NCI-H1436 (cell line): ENCODE measurements around the gene FGGY.
"Not testable (repeated sequence)": the region's sequence is repeated elsewhere in the genome, so short reads cannot be mapped to it uniquely, and the experiment has no call there.

Experiments
- DNase-seq: peaks from one replicate; lab custom pipeline; 2025; lab: John Stamatoyannopoulos, UW

Gene FGGY, protein sequence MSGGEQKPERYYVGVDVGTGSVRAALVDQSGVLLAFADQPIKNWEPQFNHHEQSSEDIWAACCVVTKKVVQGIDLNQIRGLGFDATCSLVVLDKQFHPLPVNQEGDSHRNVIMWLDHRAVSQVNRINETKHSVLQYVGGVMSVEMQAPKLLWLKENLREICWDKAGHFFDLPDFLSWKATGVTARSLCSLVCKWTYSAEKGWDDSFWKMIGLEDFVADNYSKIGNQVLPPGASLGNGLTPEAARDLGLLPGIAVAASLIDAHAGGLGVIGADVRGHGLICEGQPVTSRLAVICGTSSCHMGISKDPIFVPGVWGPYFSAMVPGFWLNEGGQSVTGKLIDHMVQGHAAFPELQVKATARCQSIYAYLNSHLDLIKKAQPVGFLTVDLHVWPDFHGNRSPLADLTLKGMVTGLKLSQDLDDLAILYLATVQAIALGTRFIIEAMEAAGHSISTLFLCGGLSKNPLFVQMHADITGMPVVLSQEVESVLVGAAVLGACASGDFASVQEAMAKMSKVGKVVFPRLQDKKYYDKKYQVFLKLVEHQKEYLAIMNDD

DNA sequence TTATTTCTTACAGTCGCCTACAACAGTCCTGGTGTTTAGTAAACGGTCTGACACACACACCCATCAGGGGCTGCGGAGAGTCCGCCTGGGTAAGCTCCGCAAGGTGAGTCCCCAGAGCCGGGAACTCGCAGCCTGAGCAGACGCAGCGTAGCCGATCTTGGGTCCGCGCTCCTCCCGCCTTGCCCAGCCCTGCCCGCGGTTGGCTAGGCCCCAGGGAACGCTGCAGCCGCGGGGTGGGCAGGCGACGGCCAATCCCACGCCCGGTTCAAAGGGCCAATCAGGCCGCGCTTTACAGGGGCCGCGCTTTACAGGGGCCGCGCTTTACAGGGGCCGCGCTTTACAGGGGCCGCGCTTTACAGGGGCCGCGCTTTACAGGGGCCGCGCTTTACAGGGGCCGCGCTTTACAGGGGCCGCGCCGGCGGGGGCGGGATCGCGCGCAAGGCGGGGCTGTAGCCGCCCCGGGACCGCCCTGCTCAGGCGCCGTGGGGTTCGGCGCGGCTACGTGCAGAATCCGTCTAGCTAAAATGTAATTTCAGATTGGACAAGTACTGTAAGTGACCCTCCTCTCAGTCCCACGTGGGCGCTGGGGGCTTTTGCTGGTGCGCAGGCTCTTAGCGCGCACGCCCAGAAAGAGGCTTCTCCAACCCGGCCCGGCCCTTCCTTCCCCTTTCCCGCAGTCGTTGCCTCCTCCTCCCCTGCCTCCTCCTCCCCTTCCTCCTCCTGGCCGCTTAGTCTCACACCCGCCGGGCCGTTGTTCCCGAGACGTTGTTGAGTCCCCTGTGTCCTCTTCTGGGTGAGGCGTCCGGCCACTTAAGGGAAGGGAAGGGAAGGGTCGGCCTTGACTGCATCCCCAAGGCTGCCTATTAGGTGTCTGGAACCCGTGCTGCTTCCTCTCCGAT, at the start of gene FGGY:
TSS of gene FGGY (plus strand) at position 737 of the 899 bp plus-strand sequence. CDS start 24,456 bp downstream, outside the sequence.
- DNase-seq: peak; percentile 92

DNA sequence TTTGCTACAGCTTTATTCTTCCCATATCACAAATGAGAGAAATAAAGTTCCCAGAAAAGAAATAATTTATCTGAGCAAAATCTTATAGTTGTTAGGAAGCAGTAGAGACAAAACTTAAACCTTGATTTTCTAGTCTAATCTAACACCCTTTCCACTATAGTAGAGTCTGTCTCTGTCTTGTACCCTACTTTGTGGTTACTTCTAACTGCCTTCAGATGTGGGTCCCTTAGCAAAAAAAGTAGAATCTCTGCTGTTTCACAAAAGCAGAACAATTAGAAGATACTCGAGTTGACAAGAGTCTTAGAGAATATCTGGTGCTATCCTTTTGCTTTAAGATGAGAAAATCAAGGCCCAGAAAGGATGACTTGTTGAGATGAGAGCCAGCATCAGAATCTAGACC, 48.1 kb upstream of the FGGY start:
- DNase-seq: no peak

DNA sequence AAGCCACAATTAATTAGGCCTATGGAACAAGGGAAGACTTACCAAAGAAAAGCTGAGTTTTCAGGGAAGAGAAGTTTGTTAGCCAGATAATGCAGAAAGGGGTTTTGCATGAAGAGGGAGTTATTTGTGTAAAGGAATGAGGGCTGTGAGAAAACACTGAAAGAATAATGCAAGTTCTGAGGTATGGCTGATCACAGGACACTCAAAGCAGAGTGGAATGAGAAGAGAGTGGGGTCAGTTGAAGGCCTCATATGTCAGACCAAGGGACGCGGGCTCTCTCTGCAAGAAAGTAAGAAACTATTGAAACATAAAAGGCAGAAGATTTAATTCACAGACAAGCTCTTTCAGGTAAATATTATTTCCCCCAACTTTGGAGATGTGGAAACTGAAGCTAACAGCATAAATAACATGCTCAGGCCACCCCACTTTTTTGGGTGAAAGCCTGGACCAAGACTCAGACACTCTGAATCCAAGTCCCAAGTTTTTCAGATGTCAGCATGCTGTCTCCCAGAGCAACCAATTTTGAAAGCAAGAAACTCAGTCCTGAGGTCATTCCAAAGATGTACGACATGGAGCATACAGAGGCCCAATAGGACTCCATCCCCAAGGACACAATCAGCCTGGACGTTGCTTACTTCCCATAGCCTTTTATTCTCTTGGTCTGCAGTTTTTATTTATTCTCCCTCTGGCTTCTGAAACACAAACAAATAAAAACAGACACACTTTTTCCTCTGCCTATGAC, 47.3 kb upstream of the FGGY start:
- DNase-seq: no peak

DNA sequence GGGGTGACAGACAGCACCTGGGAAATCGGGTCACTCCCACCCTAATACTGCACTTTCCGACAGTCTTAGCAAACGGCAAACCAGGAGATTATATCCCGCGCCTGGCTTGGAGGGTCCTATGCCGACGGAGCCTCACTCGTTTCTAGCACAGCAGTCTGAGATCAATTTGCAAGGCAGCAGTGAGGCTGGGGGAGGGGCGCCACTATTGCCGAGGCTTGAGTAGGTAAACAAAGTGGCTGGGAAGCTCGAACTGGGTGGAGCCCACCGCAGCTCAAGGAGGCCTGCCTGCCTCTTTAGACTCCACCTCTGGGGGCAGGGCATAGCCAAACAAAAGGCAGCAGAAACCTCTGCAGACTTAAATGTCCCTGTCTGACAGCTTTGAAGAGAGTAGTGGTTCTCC, 45.8 kb upstream of the FGGY start:
- DNase-seq: not testable (repeated sequence)

DNA sequence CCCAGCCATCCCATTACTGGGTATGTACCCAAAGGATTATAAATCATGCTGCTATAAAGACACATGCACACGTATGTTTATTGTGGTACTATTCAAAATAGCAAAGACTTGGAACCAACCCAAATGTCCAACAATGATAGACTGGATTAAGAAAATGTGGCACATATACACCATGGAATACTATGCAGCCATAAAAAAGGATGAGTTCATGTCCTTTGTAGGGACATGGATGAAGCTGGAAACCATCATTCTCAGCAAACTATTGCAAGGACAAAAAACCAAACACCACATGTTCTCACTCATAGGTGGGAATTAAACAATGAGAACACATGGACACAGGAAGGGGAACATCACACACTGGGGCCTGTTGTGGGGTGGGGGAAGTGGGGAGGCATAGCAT, 40.5 kb upstream of the FGGY start:
- DNase-seq: not testable (repeated sequence)

DNA sequence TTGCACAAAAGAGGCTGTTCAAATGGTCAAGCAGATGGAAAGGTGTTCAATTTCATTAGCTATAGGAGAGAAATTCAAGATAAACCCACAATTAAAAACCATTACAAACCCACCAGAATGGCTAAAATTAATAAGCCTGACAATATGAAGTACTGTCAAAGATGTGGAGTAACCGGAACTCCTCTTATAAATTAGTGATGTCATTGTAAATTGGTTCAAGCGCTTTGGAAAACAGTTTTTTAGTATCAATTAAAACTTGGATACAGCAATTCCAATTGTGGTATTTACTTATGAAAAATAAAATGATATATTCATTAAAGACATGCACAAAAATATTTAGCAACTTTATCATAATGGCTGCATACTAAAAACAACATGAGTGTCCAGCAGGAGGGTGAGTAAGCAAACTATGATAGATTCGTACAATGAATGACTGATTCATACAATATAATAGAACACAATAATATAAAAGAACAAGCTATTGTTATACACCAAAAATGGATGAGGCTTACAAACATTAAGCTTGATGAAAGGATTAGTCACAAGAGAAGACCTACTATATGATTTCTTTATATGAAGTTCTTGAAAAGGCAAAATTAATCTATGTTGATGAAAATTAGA, 38.4 kb upstream of the FGGY start:
- no peak for DNase-seq

DNA sequence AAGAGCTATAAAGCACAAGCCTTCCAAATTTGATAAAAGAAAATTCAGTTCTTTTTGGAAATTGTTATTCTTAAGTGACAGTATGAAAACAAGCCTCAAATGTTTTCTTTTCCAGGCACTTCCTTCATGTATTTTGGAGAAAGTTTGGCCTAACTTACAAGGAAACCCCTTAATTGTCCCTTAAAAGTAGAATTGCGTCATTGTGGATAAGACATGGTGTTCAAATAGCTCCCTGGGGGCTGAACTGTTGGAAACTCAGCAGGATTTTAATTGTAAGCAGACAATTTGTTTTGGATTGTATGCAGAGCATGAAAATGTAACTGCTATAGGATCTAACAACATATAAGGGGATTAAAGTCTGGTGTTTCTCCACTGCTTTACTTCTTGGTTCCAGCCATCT, 35.4 kb upstream of the FGGY start:
- DNase-seq: no peak

DNA sequence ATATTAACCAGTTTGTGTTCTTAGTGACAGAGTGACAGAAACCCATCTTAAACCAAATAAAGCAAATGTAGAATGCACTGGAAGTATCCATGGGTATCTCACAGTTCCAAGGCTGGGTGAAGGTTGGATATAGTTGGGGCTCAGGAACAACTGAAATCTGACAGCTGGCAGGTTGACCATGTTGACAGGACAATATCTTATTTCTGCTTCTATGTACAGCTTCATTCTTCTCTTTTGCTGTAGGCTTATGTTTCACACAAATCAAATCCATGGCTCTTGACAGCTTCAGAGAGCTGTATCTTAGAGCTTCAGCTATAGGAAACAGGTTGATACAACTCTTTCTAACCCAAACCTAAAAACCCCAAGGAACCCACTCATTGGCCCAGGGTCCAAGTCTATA, 34.3 kb upstream of the FGGY start:
- no peak for DNase-seq

DNA sequence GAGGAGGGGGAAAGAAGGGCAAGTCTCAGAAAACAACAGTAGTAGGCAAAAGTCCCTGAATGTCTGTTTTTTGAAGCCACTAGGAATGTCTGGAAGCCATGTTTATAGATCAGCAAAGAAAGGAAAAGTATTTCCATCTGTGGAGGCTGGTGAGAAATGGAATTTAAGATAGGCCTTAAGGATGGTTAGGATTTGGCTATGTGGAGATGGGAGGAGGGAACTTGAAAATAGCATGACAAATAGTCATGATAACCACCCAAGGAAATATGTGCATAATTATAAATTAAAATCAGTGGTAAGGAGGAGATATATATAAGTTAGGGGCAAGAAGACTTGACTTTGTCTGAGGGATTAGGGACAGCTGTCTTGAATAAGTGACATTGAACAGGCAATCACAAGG, 33.8 kb upstream of the FGGY start:
- no peak for DNase-seq

DNA sequence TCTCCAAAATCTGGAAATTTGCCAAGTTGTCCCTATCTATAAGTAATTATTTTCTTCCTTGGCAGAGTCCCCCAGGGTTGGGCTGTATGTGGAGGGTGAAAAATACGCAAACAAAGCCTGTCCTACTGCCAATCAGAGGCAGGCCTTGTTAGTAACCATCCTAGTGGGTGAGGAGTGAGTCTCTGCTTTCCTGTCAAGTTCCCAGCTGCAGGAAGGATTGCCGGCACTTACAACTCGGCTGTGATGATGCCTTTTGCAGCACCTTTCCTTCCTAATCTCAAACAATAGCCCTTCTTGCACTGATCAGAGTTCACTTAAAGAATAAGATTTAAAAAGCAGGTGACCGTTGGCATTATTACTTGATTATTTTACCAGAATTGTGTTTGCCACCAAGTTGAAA, 31.3 kb upstream of the FGGY start:
- DNase-seq: no peak

DNA sequence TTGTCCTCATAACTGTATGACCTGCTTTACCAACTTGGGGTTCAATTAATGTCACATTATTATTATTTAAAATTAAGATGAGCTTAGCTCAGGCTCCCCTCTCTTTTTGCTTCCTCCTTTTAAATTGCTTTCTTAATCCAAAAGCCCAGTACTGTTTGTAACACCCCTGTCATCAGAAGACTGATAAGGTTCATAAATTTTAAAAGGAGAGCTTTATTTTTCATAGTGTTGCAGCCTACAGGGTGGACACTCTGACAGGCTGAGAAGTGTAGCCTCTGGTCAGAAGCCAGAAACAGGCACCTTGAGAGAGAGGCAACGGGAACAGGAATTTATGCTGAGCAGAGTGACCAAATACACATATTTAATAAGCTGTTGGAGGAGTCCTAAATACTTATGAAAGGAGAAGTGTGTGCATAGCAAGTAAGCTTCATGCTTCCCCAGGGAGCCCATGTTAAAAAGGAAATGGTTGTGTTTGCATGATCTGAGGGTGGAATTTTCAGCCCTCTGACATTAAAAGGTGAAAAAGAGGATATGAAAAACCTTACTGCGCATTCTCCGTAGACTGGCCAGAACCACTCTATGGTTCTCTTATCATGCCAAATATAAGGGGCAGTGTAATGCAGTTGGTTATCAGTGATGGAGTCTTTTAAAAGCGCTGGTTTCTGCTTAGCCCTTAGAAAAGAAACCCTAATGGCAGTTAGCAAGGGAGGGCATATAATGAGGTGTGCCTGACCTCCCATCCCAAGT, 30.5 kb upstream of the FGGY start:
- no peak for DNase-seq

DNA sequence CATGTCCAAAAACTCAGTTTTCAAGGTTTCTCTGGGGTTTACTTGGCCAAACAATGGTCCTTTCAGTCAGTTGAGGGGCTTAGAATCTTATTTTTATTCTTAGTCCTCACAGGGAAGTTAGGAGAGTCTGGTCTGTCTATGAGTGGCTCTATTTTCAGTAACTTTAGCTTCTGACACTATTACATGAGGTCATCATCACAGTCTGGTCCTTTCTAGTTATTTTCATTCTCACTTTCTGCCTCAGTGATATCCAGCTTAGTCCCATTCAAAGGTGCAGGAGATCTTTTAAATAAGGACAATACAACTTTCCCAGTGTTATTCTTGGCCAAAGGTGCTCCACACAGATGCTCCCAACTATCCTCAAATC, 30.0 kb upstream of the FGGY start:
- DNase-seq: no peak

DNA sequence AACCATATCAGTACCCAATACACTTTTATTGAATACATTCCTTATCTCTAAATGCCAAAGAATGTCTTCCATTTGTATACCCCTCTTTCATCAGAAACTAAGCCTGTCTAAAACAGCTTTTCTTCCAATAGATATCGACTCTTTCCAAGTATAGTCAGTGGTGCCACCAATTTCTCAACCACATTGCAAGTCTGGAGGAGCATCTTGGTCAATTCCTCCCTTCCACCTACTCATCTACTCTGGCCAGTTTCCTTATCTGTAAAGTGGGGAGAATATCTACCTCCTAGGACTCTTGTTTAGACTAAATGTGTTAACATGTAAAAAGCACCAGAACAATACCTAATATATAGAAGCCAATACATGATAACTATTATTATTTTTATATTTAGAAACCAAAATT, 28.5 kb upstream of the FGGY start:
- no peak for DNase-seq

DNA sequence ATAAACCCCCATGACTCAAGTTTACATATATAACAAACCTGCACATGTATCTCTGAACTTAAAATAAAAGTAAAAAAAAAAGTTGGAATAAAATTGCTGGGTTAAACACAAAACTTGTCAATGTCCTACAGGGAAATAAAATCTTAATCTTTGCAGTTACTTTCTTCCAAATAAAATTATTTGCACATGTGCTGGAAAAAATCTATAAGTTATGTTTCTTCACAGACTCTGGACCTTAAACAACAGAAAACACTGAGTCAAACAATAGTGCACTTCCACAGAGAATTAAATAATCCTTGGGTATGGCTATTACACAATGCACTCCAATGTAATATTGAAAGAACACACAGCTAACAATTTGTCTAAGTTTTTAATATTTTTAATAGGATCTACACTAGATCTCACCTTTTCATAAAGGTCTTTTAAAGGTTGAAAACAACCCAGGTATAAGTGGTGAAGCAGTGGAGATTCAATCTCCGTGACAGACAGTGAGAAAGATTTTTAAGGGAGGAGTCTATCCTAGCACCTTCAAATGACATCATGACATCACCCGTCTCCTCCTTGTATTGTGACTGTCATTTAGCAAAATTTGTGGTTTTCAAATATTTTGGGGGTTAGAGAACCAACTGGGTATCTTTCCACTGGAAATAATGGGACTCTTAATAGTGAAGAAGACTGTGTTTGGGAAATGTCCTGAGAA, 25.2 kb upstream of the FGGY start:
- no peak for DNase-seq

DNA sequence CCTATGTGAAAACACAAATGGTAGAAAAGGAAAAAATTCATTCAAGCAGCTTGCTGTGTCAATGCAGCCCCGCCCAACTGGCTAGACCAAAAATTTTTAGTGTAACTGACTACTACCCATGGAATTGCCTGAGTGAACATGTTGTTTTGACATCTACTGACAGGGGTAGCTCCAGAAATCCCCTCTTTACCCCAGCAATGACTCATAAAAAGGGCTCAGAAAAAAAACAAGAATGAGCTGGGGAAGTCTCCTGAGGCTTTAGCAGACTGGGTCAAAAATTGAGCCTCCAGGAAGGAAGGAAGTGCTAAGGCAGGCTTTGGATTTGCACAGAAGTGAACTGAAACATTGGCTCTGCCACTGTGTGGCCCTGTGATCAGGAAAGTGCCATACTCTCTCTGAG, 24.4 kb upstream of the FGGY start:
- DNase-seq: no peak

DNA sequence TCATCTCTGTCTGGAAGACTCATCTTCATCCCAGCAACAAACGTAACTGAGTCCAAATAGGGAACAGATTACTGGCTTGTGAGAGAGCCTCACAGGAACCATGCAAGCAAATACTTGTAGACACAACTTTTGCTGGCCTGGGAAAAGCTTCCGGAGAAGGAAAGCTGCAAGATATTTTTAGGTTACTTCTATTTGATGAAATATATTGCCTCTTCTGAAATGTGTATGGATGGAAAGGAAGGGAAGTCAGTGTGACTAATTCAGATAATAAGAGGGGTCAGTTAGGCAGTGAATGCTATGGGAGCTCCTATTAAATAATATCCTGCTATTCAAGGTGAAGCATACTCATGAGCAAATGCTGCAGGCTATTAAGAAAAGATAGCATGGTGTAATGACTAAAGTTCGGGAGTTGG, 20.4 kb upstream of the FGGY start:
- DNase-seq: no peak

DNA sequence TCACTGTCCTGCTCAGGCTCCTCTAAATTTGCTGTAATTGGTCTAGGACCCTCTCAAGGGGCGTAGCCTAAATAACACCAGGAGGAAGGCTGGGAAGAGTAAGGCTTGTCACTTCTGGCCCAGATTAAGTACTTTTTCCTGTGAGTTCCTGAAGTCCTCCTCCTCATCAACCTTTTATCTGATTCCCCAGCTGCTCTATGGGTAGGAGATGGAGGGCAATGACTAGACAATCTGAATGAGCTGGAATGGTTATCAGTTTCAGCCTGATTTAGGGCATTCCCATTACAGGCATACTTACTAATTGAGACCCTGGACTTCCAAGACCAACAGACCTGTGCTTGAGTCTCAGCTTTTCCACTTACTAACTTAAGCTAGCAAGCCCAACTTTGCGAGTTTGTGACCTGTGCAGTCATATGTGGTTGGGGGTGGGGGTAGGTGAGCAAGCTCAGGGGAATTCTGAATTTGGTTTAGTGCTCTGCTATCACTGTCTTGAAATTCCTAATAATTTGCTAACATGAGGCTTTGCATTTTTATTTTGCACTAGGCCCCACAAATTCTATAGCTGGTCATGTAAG, 18.0 kb upstream of the FGGY start:
- DNase-seq: no peak

DNA sequence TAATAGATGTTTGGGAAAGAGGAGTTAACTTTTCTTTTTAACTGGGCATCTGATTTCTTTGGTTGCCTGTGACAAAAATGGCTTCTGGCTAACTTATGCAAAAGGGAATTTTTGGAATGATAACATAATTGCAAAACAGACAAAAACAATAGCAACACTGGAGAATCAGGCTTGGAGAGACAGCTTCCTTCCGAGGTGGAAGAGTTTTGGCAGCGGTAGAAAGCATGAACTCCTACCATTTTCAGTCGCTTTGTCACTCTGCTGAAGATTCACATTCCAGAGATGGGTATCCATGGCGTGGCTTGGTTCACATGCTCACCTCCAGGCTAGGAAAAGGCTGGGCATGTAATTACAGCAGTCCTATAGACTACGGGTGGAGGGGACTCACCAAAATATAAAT, 17.2 kb upstream of the FGGY start:
- no peak for DNase-seq

DNA sequence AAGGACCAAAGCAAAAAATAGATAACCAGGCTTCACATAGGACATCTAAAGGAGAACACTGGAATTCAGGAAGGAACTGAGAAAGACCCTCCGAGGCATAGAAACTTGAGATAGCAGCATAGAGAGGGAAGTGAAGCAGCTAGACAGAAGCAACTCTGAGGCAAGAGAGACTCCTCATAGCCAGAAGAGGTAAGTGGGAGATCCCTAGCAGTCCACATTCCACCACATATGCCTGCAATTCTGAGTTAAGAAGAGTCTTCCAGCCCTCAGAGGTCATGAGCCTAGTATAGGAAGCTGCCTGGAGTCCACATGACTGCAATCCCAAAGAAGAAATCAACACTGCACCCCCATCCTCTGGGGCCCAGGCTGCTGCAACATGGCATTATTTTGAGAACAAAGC, 13.9 kb upstream of the FGGY start:
- no peak for DNase-seq

DNA sequence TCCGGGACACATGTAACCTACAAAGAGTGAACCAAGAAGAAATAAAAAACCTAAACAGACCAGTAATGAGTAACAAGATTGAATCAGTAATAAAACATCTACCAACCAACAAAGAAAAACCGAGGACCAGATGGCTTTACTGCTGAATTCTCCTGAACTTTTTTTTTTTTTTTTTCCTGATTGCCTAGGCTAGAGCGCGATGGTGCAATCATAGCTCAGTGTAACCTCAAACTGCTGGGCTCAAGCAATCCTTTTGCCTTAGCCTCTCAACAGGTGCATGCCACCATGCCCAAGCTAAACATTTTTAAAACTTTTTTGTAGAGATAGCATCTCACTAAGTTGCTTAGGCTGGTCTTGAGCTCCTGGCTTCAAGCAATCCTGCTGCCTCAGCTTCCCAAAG, 11.2 kb upstream of the FGGY start:
- no peak for DNase-seq
